H7 (cell line): ENCODE results near the gene STAG1. TPM values are rescaled to one million over a fixed set of nuclear protein-coding genes. Genes with fewer than 3 reads are reported as not detected.
"Not testable (repeated sequence)": the region's sequence is repeated elsewhere in the genome, so short reads cannot be mapped to it uniquely, and the experiment has no call there.

ENCODE experiments used
- DNase-seq: peaks from one replicate; pipeline ENCODE4 v3.0.0; 2012
- H3K27me3 ChIP-seq: 2 replicates; pipeline ENCODE4 v1.6.0; 2011; ENCODE audit warnings: mild to moderate bottlenecking, low read length; ENCODE audit not compliant: control insufficient read depth, insufficient read depth
- H3K36me3 ChIP-seq: replicated peaks from 2 replicates; pipeline ENCODE4 v1.5.1; 2011; ENCODE audit warnings: low read length; ENCODE audit not compliant: control insufficient read depth, insufficient read depth
- H3K4me3 ChIP-seq: 2 replicates; pipeline ENCODE4 v1.5.1; 2011; ENCODE audit warnings: low read depth, mild to moderate bottlenecking, control low read depth, low read length, moderate library complexity; ENCODE audit not compliant: insufficient read depth
- total RNA-seq: library from RNA; depleted of rRNA; stranded (reverse); fragments of >200 nt; shearing (Covaris generic); gene quantifications from 2 replicates; pipeline ENCODE4 v1.2.3, GENCODE V29; 2014

Gene STAG1
- total RNA-seq, 1 experiment from 2014 or later = 11.6 TPM

DNA sequence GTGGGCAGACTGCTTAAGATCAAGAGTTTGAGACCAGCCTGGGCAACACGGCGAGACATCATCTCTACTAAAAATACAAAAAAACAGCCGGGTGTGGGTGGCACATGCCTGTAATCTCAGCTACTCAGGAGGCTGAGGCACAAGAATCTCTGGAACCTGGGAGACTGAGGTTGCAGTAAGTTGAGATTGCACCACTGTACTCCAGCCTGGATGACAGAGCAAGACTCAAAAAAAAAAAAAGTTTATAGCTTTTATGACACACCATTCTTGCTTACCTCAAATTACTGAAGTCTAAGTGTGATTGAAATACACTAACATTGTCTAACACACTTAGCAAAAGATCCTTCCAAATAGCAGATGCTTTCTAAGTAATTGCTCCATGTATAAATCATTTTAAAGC lies 207.6 kb downstream of the STAG1 start:
- Histone ChIP-seq H3K4me3 (no peak overlapping the region), H3K36me3 (no peaks in the 10 kb centered on the region), H3K27me3 (no peaks in the 10 kb centered on the region)
- no peak for DNase-seq

DNA sequence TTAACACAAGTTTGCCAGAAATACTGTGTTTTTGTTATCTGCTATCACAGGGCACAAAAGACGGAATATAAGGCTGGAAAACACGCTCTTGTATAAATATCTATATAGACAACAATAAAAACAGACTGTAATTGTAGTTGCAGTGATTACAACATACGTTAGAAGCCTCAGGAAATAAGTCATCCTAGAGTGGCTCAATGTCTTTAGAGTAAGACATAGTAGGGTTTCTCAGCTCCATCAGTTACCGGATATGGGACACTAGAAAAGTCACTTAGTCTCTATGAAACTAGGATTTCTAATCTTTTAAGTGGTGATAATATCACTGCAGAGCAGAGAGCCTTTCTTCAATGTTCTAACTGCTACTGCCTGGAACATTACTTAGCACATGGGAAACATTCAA lies 208.8 kb downstream of the STAG1 start:
- no peak for DNase-seq
- no peak overlapping the region for H3K4me3 ChIP-seq
- no peaks in the 10 kb centered on the region for H3K27me3 ChIP-seq
- H3K36me3 ChIP-seq = no peaks in the 10 kb centered on the region

DNA sequence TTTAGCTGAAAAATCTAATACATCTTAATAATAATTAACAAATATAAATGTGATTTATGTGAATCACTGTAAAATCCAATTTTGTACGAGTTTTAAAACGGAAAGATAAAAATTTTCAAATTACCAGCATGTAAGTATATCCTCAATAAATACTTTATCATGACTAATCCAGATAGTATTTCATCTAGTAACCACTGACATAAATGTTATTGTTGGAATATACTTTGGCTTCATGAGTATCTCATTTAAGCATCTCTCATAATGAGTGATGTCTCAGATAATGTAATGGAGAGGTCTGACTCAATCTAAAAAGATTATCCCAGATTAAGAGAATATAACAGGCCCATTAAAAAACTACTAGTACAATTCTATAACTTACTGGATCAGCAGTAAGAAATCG lies 216.3 kb downstream of the STAG1 start:
- Histone ChIP-seq H3K27me3 (no peaks in the 10 kb centered on the region), H3K4me3 (no peak overlapping the region)
- DNase-seq = no peak

DNA sequence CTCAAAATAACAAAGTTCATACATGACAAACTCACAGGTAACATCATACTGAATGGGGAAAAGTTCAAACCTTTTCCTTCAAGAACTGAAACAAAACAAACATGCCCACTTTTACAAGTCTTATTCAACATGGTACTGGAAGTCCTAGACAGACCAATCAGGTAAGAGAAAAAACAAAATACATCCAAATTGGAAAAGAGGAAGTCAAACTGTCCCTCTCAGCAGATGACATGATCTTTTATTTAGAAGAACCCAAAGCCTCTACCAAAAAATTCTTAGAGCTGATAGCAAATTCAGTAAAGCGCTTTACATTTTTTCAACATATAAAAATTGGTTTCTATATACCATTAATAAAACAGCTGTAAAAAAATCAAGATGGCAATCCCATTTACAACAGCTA lies 219.4 kb downstream of the STAG1 start:
- no peak for DNase-seq
- H3K27me3 ChIP-seq = no peaks in the 10 kb centered on the region
- no peak overlapping the region for H3K4me3 ChIP-seq
- H3K36me3 ChIP-seq = no peaks in the 10 kb centered on the region

More for the DNA sequence above, 216.3 kb downstream of the STAG1 start:
- H3K36me3 ChIP-seq = no peaks in the 10 kb centered on the region

DNA sequence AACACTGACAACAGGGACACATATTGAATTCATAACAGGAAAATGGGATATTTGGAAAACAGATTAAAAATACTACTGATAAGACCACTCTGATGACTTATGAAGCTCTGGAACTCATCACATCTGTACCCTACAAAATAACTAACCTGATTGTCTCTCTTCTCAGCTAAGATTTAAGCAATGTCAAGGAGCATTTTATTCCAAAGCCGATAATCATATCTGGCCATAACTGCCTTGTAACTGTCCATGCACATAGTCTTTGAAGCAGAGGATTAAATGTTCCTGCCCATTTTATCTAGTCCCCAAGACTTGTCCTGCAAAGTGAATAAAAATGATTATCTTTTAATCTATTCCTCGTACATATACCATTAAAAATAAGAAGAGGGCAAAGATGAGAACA lies 234.1 kb downstream of the STAG1 start:
- no peaks in the 10 kb centered on the region for H3K27me3 ChIP-seq
- H3K36me3 ChIP-seq = no peaks in the 10 kb centered on the region
- H3K4me3 ChIP-seq = no peak overlapping the region
- DNase-seq = no peak

DNA sequence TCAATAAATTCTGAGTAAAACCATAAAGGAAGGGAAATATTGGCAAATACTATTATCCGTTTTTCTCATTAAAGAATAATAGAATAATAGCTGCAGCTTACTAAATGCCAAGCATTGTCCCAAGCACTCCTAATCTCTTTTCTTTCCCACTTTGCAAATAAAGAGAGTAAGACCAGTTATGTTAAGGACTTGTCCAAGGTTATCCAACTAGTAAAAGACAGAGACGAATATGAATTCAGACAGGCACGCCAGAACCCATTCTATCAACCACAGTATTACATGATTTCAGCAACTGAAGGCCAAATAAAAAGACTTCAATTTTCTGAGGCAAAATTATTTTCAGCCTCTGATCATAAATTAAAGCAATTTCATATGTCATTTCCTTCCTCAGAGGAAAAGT lies 235.5 kb downstream of the STAG1 start:
- no peak for DNase-seq
- H3K27me3 ChIP-seq = no peaks in the 10 kb centered on the region
- H3K36me3 ChIP-seq = no peaks in the 10 kb centered on the region
- H3K4me3 ChIP-seq = no peak overlapping the region

DNA sequence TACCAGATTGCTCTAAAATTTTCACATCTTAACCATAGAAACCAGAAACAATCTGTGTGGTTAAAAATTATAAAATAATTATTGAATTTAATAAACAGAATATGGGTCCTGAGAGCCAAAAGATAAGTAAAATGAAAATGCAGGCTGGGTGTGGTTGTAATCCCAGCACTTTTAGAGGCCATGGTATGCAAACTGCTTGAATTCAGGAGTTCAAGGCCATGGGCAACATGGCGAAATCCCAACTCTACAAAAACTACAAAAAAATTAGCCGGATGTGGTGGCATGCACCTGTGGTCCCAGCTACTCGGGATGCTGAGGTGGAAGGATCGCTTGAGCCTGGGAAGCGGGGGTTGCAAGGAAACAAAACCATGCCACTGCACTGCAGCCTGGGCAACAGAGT lies 236.1 kb downstream of the STAG1 start:
- no peak overlapping the region for H3K4me3 ChIP-seq
- H3K27me3 ChIP-seq = no peaks in the 10 kb centered on the region
- no peaks in the 10 kb centered on the region for H3K36me3 ChIP-seq
- no peak for DNase-seq

DNA sequence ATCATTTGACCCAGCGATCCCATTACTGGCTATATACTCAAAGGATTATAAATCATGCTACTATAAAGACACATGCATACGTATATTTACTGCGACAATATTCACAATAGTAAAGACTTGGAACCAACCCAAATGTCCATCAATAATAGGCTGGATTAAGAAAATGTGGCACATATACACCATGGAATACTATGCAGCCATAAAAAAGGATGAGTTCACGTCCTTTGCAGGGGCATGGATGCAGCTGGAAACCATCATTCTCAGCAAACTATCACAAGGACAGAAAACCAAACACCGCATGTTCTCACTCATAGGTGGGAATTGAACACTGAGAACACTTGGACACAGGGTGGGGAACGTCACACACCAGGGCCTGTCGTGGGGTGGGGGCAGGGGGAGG lies 237.6 kb downstream of the STAG1 start:
- H3K27me3 ChIP-seq, DNase-seq, H3K4me3 ChIP-seq, H3K36me3 ChIP-seq: not testable (repeated sequence)

DNA sequence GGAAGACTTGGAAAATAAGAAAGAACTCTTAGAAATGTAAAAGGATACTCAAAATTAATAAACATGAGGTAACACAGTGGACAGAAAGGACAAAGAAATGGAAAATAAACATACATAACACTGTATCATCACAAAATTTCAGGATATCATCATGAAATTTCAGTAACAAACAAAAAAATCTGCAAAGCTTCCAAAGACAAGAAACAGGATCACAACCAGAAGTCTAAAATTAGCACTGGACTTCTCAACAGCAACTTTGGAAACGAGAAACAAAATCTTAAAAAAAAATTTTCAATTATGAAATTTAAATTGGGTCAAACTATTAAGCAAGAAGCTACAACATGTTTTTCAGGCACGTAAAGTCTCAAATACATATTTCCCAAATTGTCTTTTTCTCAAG lies 238.8 kb downstream of the STAG1 start:
- Histone ChIP-seq H3K4me3 (no peak overlapping the region), H3K27me3 (no peaks in the 10 kb centered on the region), H3K36me3 (no peaks in the 10 kb centered on the region)
- DNase-seq = no peak

DNA sequence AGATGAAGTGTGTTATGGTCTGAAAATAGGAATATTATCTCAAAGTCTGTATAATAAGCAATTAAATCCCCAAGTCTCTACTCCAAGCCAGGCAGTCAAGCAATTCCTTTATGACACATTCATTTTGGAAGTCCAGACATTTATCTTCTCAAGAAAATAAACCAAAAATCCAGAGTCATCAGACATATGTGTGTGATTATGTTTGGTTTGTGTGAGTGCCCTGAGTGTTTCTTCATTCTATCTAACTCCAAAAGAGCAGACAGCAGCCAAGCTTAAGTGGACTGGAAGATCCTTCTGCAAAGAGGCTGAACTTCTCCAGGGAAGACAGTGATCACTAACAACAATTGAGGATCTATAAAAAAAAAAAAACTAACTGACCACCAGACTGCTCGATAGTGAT lies 239.8 kb downstream of the STAG1 start:
- DNase-seq = no peak
- Histone ChIP-seq H3K27me3 (no peaks in the 10 kb centered on the region), H3K4me3 (no peak overlapping the region), H3K36me3 (no peaks in the 10 kb centered on the region)

DNA sequence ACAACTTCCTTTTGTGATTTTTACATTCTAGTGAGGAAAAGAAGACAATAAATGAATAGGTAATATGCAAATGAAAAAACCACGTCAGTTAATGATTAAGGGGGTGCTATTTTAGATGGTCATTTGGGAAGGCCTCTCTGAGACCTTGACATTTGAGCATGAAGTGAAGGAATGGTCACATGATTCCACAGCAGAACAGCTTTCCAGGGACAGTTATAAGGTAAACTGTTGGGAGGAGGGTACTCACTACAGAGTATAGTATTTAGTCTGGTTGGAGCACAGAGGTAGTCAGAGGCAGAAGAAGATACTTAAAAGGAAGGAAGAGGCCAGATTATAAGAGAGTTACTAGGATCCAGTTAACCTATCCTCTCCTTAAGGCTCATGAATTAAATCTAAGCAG lies 246.5 kb downstream of the STAG1 start:
- no peaks in the 10 kb centered on the region for H3K27me3 ChIP-seq
- no peak overlapping the region for H3K4me3 ChIP-seq
- no peak for DNase-seq
- H3K36me3 ChIP-seq = no peaks in the 10 kb centered on the region

DNA sequence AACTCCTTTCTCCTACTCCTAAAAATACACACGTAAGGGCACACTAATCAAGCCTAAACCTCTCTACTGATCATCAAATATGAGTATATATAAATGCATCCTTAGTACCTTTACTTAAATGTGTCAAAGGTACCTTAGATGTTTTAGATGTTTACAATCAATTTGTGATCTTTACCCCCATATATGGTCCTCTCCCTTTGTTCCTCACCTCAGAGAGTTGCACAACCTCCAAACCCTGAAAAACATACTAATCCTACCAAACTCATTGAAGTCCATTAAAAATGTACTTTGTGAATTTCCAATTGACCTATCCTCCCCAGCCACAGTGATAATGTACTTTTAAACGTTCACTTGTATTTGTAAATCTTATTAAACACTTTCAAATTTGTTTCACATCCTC lies 249.1 kb downstream of the STAG1 start:
- no peaks in the 10 kb centered on the region for H3K36me3 ChIP-seq
- no peaks in the 10 kb centered on the region for H3K27me3 ChIP-seq
- no peak for DNase-seq
- no peak overlapping the region for H3K4me3 ChIP-seq

DNA sequence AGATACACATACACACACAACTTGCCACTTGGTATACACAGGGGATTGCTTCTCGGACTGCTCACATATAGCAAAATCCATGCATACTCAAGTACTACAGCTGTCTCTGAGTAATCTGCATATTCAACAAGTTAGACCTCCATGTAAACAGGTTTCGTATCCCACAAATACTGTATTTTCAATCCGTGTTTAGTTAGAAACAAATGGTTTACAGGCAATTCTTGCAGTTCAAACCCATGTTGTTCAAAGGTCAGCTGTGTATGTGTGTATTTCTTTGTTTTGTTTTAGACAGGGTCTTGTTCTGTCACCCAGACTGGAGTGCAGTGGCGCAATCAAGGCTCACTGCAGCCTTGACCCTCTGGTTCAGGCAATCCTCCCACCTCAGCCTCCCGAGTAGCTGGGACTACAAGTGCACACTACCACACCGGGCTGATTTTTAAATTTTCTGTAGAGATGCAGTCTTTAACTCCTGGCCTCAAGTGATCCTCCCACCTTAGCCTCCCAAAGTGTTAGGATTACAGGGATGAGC lies 253.2 kb downstream of the STAG1 start:
- Histone ChIP-seq H3K27me3 (no peaks in the 10 kb centered on the region), H3K4me3 (no peak overlapping the region), H3K36me3 (no peaks in the 10 kb centered on the region)
- no peak for DNase-seq

DNA sequence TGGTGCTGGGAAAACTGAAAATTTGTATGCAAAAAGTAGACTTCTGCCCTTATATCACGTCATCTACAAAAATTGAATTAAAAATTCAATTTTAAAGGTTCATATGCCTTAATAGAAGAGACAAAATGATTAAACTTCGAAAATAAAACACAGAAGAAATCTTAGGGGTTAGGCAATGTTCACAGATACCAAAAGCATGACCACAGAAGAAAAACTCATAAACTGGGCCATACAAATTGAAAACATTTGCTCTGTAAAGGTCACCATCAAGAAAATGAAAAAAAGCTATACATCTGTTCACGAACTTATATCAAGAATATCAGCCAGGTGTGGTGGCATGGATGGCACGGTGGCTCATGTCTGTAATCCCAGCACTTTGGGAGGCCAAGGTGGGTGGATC lies 257.0 kb downstream of the STAG1 start:
- H3K4me3 ChIP-seq = no peak overlapping the region
- no peaks in the 10 kb centered on the region for H3K36me3 ChIP-seq

DNA sequence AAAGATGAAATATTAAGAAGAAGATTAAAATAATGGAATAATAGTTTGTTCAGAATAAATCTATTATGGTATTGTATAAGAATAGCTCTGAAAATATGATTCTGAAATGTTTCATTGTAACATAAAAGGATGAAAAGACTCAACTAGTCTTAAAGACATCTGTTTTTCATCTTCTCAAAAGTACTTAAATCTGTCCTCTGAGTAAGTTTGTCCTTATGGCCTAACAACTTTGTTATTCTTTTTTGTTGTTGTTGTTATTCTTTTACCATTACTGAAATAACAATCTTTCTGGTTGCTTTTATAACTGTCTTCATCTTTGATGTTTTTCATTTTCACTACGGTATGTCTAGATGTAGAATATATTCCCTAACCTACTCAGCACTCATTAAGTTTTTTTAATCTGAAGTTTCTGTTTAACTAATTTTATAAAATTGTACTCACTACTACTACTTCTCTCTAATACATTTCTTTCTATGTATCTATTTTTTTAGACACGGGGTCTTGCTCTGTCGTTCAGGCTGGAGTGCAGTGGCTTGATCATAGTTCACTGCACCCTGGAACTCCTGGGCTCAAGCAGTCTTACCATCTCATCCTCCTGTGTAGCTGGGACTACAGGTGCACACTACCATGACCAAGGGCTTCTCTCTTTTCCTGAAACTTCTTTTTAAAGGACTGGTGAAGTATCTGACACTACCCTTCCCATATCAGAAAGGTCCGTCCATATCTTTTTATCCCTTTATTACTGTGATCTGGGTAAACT lies 261.4 kb downstream of the STAG1 start:
- Histone ChIP-seq H3K4me3 (no peak overlapping the region), H3K27me3 (no peaks in the 10 kb centered on the region)

More for the DNA sequence above, 257.0 kb downstream of the STAG1 start:
- no peaks in the 10 kb centered on the region for H3K27me3 ChIP-seq
- no peak for DNase-seq

DNA sequence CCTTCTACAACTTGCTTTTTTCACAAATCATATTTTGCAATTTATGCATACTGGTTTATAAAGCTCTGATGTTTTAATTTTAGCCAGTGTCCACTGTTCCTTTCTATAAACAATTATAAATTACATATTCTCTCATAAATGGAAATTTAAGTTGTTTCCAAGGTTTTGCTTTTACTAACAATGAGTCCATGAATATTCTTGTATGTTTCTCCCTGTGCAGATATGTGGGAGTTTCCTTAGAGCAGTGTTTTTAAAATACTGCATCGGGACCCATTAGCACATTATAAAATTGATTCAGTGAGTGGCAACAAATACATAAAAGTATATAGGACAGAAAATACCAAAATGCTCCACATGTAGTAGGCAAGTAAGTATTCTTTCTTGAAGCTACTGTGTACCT lies 266.4 kb downstream of the STAG1 start:
- Histone ChIP-seq H3K4me3 (no peak overlapping the region), H3K27me3 (no peaks in the 10 kb centered on the region), H3K36me3 (no peaks in the 10 kb centered on the region)
- no peak for DNase-seq

More for the DNA sequence above, 261.4 kb downstream of the STAG1 start:
- DNase-seq = no peak
- H3K36me3 ChIP-seq = no peaks in the 10 kb centered on the region
